ENCODE results near the gene KCTD15.

KCTD15 gene

DNA sequence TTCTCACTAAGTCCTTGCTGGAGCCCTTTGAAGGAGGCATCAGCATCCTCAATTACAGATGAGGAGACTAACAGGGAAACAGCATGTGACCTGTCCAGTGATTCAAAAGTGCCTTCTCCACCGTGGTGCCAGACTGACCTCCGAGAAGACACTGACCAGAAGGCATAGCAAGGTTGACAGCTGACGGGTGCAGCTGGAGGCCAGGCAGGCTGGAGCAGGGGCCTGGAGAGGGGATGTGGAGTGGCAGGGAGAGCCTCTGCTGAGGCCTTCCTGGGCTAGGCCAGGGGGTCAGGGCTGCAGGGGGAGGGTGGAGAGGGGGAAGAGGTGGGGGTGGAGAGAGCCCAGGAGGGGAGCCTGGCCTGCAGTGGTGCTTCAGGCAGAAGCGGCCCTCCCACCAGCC is 66.3 kb downstream of the KCTD15 start:
- DNase-seq: no peak

DNA sequence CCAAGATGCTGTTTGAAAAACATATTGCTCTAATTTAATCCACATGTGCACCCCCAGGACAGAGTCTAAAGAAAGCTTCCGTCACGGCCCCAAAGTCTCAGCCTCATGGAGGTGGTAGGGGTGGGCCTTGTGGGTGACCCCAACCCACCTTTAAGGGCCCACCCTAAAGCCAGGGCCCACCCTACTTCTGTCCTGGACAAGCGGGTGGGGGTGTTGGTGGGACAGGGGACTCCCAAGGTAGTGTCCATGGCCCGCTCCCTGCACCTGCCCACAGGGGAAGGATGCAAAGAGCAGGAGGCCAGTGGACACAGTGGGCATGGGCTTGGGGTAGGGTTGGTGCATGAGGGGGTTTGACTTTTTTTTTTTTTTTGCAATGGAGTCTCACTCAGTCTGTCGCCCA is 66.8 kb downstream of the KCTD15 start:
- DNase-seq: no peak

GRCh38 chr19:33864311-33864850 is 67.7 kb downstream of the KCTD15 start:
- DNase-seq: no peak

DNA sequence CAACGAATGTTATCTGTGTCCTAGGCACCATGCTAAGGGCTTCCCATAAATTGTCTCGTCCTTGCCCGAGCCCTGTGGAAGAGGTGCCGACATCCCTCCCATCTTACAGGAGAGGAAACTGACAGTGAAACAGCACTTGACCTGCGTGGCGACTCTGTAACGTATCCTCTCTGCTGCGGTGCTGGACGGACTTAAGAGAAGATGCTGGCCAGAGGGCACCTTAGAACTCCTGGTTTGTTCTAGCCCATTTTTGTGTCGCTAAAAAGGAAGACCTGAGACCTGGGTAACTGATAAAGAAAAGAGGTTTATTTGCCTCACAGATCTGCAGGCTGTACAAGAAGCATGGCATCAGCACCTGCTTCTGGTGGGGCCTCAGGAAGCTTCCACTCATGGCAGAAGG is 68.6 kb downstream of the KCTD15 start:
- DNase-seq: no peak
